SJCRH30 (cell line): ENCODE results near the gene CD79A. TPM values are rescaled to one million over a fixed set of nuclear protein-coding genes. Genes with fewer than 3 reads are reported as not detected.

Source experiments
- DNase-seq, 2 experiments: peaks; one replicate each; pipeline ENCODE4 v3.0.0-alpha.2; 2015 to 2020
- H3K27ac ChIP-seq: fragments of 250-450 bp; sonication (Bioruptor Pico); 2 replicates; pipeline ENCODE4 v1.5.1; 2020; ENCODE audit warnings: mild to moderate bottlenecking, moderate library complexity
- H3K27me3 ChIP-seq: fragments of 250-450 bp; sonication (Bioruptor Pico); 2 replicates; pipeline ENCODE4 v1.5.1; 2020; ENCODE audit warnings: mild to moderate bottlenecking, moderate library complexity
- H3K36me3 ChIP-seq: fragments of 250-450 bp; sonication (Bioruptor Pico); 2 replicates; pipeline ENCODE4 v1.5.1; 2020; ENCODE audit warnings: mild to moderate bottlenecking, moderate library complexity
- H3K4me1 ChIP-seq: fragments of 250-450 bp; sonication (Bioruptor Pico); 2 replicates; pipeline ENCODE4 v1.5.1; 2020; ENCODE audit warnings: mild to moderate bottlenecking, moderate library complexity
- H3K4me3 ChIP-seq: fragments of 250-450 bp; sonication (Bioruptor Pico); 2 replicates; pipeline ENCODE4 v1.5.1; 2020; ENCODE audit warnings: mild to moderate bottlenecking, moderate library complexity
- H3K9me3 ChIP-seq: fragments of 250-450 bp; sonication (Bioruptor Pico); replicated peaks from 2 replicates; pipeline ENCODE4 v1.5.1; 2020; ENCODE audit warnings: mild to moderate bottlenecking, moderate library complexity
- total RNA-seq: library from RNA; depleted of rRNA; stranded (reverse); fragments of >200 nt; shearing (Covaris generic); gene quantifications from 2 replicates; pipeline ENCODE4 v1.2.3, GENCODE V29; 2014

Gene CD79A
- total RNA-seq, 1 experiment from 2014 or later, result 0.61 TPM

GRCh38 chr19:41886761-41887710, 10.0 kb downstream of the CD79A start:
- no peaks in the 10 kb centered on the region for H3K27me3 ChIP-seq
- H3K4me3 ChIP-seq, result no peak overlapping the region
- H3K27ac ChIP-seq, result no peak overlapping the region
- H3K4me1 ChIP-seq, result no peaks in the 10 kb centered on the region
- H3K36me3 ChIP-seq, result no peaks in the 10 kb centered on the region
- H3K9me3 ChIP-seq, result no peaks in the 10 kb centered on the region
- no peak for DNase-seq

- Histone ChIP-seq H3K4me1 (no peaks in the 10 kb centered on the region), H3K36me3 (no peaks in the 10 kb centered on the region), H3K9me3 (no peaks in the 10 kb centered on the region), H3K27me3 (no peaks in the 10 kb centered on the region), H3K4me3 (no peak overlapping the region), H3K27ac (no peak overlapping the region)
- DNase-seq, result no peak
These were observed 10.8 kb downstream of the CD79A start for GRCh38 chr19:41887711-41888382.

- Histone ChIP-seq H3K36me3 (no peaks in the 10 kb centered on the region), H3K27ac (no peak overlapping the region), H3K4me1 (no peaks in the 10 kb centered on the region), H3K4me3 (no peak overlapping the region), H3K9me3 (no peaks in the 10 kb centered on the region), H3K27me3 (no peaks in the 10 kb centered on the region)
- DNase-seq, result no peak
These were observed 11.8 kb downstream of the CD79A start for GRCh38 chr19:41888926-41889325.

- Histone ChIP-seq H3K4me1 (no peaks in the 10 kb centered on the region), H3K27ac (no peak overlapping the region), H3K27me3 (no peaks in the 10 kb centered on the region), H3K36me3 (0 out of 2 replicates have a peak, but pooled peaks cover 3% of the 10 kb centered on the region), H3K4me3 (no peak overlapping the region), H3K9me3 (no peaks in the 10 kb centered on the region)
- DNase-seq, result no peak
These were observed 12.8 kb downstream of the CD79A start for GRCh38 chr19:41889896-41890295.

GRCh38 chr19:41890936-41891335, 13.9 kb downstream of the CD79A start:
- peaks cover 5% of the 10 kb centered on the region; the same call in 1 of the 2 replicates for H3K36me3 ChIP-seq

GRCh38 chr19:41892173-41892902, 15.3 kb downstream of the CD79A start:
- Histone ChIP-seq H3K4me1 (no peaks in the 10 kb centered on the region), H3K36me3 (peaks cover 8% of the 10 kb centered on the region), H3K27me3 (no peaks in the 10 kb centered on the region), H3K27ac (no peak overlapping the region), H3K9me3 (no peaks in the 10 kb centered on the region), H3K4me3 (no peak overlapping the region)
- no peak for DNase-seq

More at GRCh38 chr19:41890936-41891335, 13.9 kb downstream of the CD79A start:
- Histone ChIP-seq H3K4me3 (no peak overlapping the region), H3K27me3 (no peaks in the 10 kb centered on the region), H3K4me1 (no peaks in the 10 kb centered on the region), H3K27ac (no peak overlapping the region), H3K9me3 (no peaks in the 10 kb centered on the region)
- no peak for DNase-seq

- DNase-seq, result peak in 1 of 2 experiments; percentile 42
- Histone ChIP-seq H3K9me3 (no peaks in the 10 kb centered on the region), H3K36me3 (peaks cover 12% of the 10 kb centered on the region), H3K27me3 (no peaks in the 10 kb centered on the region), H3K27ac (no peak overlapping the region), H3K4me1 (no peaks in the 10 kb centered on the region), H3K4me3 (no peak overlapping the region)
These were observed 16.8 kb downstream of the CD79A start for GRCh38 chr19:41893899-41894298.

GRCh38 chr19:41894350-41894749, 17.3 kb downstream of the CD79A start:
- H3K36me3 ChIP-seq, result peaks cover 15% of the 10 kb centered on the region
- no peak overlapping the region for H3K27ac ChIP-seq
- no peaks in the 10 kb centered on the region for H3K9me3 ChIP-seq
- H3K4me1 ChIP-seq, result no peaks in the 10 kb centered on the region
- DNase-seq, result no peak
- no peaks in the 10 kb centered on the region for H3K27me3 ChIP-seq
- no peak overlapping the region for H3K4me3 ChIP-seq

- DNase-seq, result peak in 1 of 2 experiments; percentile 30
- no peaks in the 10 kb centered on the region for H3K27me3 ChIP-seq
- no peak overlapping the region for H3K4me3 ChIP-seq
- H3K9me3 ChIP-seq, result no peaks in the 10 kb centered on the region
- no peak overlapping the region for H3K27ac ChIP-seq
- H3K4me1 ChIP-seq, result no peaks in the 10 kb centered on the region
- H3K36me3 ChIP-seq, result peaks cover 29% of the 10 kb centered on the region
These were observed 18.9 kb downstream of the CD79A start for GRCh38 chr19:41895745-41896580.

GRCh38 chr19:41896581-41896942, 19.5 kb downstream of the CD79A start:
- Histone ChIP-seq H3K9me3 (no peaks in the 10 kb centered on the region), H3K36me3 (peaks cover 29% of the 10 kb centered on the region), H3K27me3 (no peaks in the 10 kb centered on the region), H3K4me1 (no peaks in the 10 kb centered on the region), H3K27ac (no peak overlapping the region), H3K4me3 (no peak overlapping the region)
- no peak for DNase-seq

GRCh38 chr19:41897181-41897580, 20.1 kb downstream of the CD79A start:
- Histone ChIP-seq H3K27me3 (no peaks in the 10 kb centered on the region), H3K36me3 (peaks cover 32% of the 10 kb centered on the region), H3K27ac (no peak overlapping the region), H3K9me3 (no peaks in the 10 kb centered on the region), H3K4me1 (no peaks in the 10 kb centered on the region), H3K4me3 (no peak overlapping the region)
- no peak for DNase-seq

- Histone ChIP-seq H3K9me3 (no peaks in the 10 kb centered on the region), H3K36me3 (peaks cover 38% of the 10 kb centered on the region), H3K27me3 (no peaks in the 10 kb centered on the region), H3K4me3 (no peak overlapping the region), H3K4me1 (no peaks in the 10 kb centered on the region), H3K27ac (no peak overlapping the region)
- DNase-seq, result no peak
These were observed 20.7 kb downstream of the CD79A start for GRCh38 chr19:41897820-41898219.

- no peak overlapping the region for H3K27ac ChIP-seq
- DNase-seq, result no peak
- peaks cover 42% of the 10 kb centered on the region for H3K36me3 ChIP-seq
- no peaks in the 10 kb centered on the region for H3K4me1 ChIP-seq
- no peaks in the 10 kb centered on the region for H3K9me3 ChIP-seq
- no peak overlapping the region for H3K4me3 ChIP-seq
- no peaks in the 10 kb centered on the region for H3K27me3 ChIP-seq
These were observed 21.2 kb downstream of the CD79A start for GRCh38 chr19:41898235-41898634.

- no peak for DNase-seq
- peaks cover 49% of the 10 kb centered on the region for H3K36me3 ChIP-seq
These were observed 24.8 kb downstream of the CD79A start for GRCh38 chr19:41901707-41902360.

More at GRCh38 chr19:41901707-41902360, 24.8 kb downstream of the CD79A start:
- Histone ChIP-seq H3K27ac (no peak overlapping the region), H3K4me1 (no peaks in the 10 kb centered on the region), H3K4me3 (no peak overlapping the region), H3K27me3 (no peaks in the 10 kb centered on the region), H3K9me3 (no peaks in the 10 kb centered on the region)
